Astrocyte (in vitro differentiated cells and primary cell): ENCODE results near the gene B4GALT5.

Experiments used
- CTCF ChIP-seq: IDR thresholded peaks from 2 replicates; pipeline ENCODE4 v1.5.1; 2011; ENCODE audit warnings: low read depth, mild to moderate bottlenecking, inconsistent platforms, low read length, moderate library complexity; ENCODE audit not compliant: insufficient read depth
- EZH2 ChIP-seq: IDR thresholded peaks from 2 replicates; pipeline ENCODE4 v1.6.1; 2012; ENCODE audit warnings: mild to moderate bottlenecking, low read length, inconsistent platforms; ENCODE audit not compliant: insufficient read depth

- TF ChIP-seq CTCF (no peak), EZH2 (no peak)
Measured at GRCh38 chr20:49587111-49587570, 126.5 kb downstream of the B4GALT5 start.
